HEK293 (cell line): ENCODE data around the gene KIAA0825.

Experiments used
- PRDM2 ChIP-seq: fragments of 450-650 bp; formaldehyde crosslinking; IDR thresholded peaks from 2 replicates; pipeline ENCODE4 v1.5.1; 2016; ENCODE audit warnings: missing biosample characterization, missing genetic modification characterization, borderline replicate concordance
- ZFP3 ChIP-seq: fragments of 450-650 bp; formaldehyde crosslinking; IDR thresholded peaks from 2 replicates; pipeline ENCODE4 v1.5.1; 2016; ENCODE audit warnings: low read depth, missing biosample characterization, missing genetic modification characterization

GRCh38 chr5:94316916-94317838 is 301.2 kb downstream of the KIAA0825 start:
- TF ChIP-seq PRDM2 (tag by site-specific recombination) (no peak), ZFP3 (no peak)
